Measurements from ENCODE around the gene EVPL. TPM values are rescaled to one million over a fixed set of nuclear protein-coding genes. Genes with fewer than 3 reads are reported as not detected.

Gene EVPL
- not detected for total RNA-seq (2013)
- polyA plus RNA-seq (not detected), polyA minus RNA-seq (under 0.01 TPM in 1 of 2 replicates, not detected in the other), total RNA-seq (0 to 0.81 (median 0.12) reads per million in 11 experiments)

- Histone ChIP-seq H3K4me2 (replicated peaks; ENCODE audit: extremely low read depth, low read length, poor library complexity, severe bottlenecking) (no peak within 1 kb of the TSS), H2AFZ (ENCODE audit: insufficient read depth, low read depth, low read length, poor library complexity, severe bottlenecking) (no peak within 1 kb of the TSS), H3K9ac (ENCODE audit: insufficient read depth, low read length, poor library complexity, severe bottlenecking) (no peak within 1 kb of the TSS), H3K4me1 (ENCODE audit: control insufficient read depth in 1 of 2, insufficient read depth in 2 of 2, low read length in 2 of 2) (peaks cover 7 to 10% of the 10 kb centered on the region in 2 donors), H3K27ac (ENCODE audit: low read depth in 1 of 2, low read length in 2 of 2) (no peak within 1 kb of the TSS), H4K20me1 (ENCODE audit: insufficient read depth, low read length) (no peaks in the 10 kb centered on the region), H3K36me3 (replicated peaks in 1 of 2; ENCODE audit: control insufficient read depth in 1 of 2, insufficient read depth in 2 of 2, low read length in 2 of 2) (no peaks in the 10 kb centered on the region), H3K27me3 (ENCODE audit: control insufficient read depth in 2 of 2, insufficient read depth in 2 of 2, low read length in 2 of 2) (peaks cover 0 to 2% of the 10 kb centered on the region in 2 donors), H3K9me3 (replicated peaks in 1 of 2; ENCODE audit: control insufficient read depth in 1 of 2, insufficient read depth in 1 of 2, low read length in 2 of 2) (no peaks in the 10 kb centered on the region), H3K4me3 (replicated peaks in 1 of 3; ENCODE audit: low read depth in 2 of 3, low read length in 3 of 3) (no peak within 1 kb of the TSS), H3K79me2 (ENCODE audit: insufficient read depth, low read length) (no peaks in the 10 kb centered on the region)
- peaks cover 20% of the 10 kb centered on the region for H3K4me1 Mint-ChIP-seq
- DNase-seq: no peak
- H3K36me3 Mint-ChIP-seq: no peaks in the 10 kb centered on the region
- WGBS (ENCODE audit: insufficient coverage): 95% methylated on average over 11 of the region's 24 CpGs
- no peak within 1 kb of the TSS for H3K4me3 Mint-ChIP-seq
- no peak within 1 kb of the TSS for H3K27ac Mint-ChIP-seq
- intact Hi-C loops (cut with micrococcal nuclease): no loop called here
- H3K9me3 Mint-ChIP-seq: peaks cover 0 to 6% (median 0%) of the 10 kb centered on the region in 7 donors
- H3K27me3 Mint-ChIP-seq (ENCODE audit: low read depth in 3 of 3): peaks cover 10 to 23% (median 14%) of the 10 kb centered on the region in 3 donors
- no peak for TF ChIP-seq CTCF (IDR thresholded peaks at IDR 0.05)
These were observed at the start of gene EVPL for GRCh38 chr17:76027159-76027839. Gene EVPL, minus strand, starts transcription at chr17:76027306. Its CDS starts 108 bp downstream, at chr17:76027198.

- Histone ChIP-seq H3K9me3 (replicated peaks in 1 of 2; ENCODE audit: control insufficient read depth in 1 of 2, insufficient read depth in 1 of 2, low read length in 2 of 2) (peaks cover 0 to 25% of the 10 kb centered on the region in 2 donors), H3K36me3 (replicated peaks in 1 of 2; ENCODE audit: control insufficient read depth in 1 of 2, insufficient read depth in 2 of 2, low read length in 2 of 2) (no peaks in the 10 kb centered on the region), H3K9ac (ENCODE audit: insufficient read depth, low read length, poor library complexity, severe bottlenecking) (no peak overlapping the region), H3K27me3 (ENCODE audit: control insufficient read depth in 2 of 2, insufficient read depth in 2 of 2, low read length in 2 of 2) (peaks cover 37 to 76% of the 10 kb centered on the region in 2 donors), H4K20me1 (ENCODE audit: insufficient read depth, low read length) (no peaks in the 10 kb centered on the region), H3K27ac (ENCODE audit: low read depth in 1 of 2, low read length in 2 of 2) (no peak overlapping the region), H3K79me2 (ENCODE audit: insufficient read depth, low read length) (peaks cover 17% of the 10 kb centered on the region), H2AFZ (ENCODE audit: insufficient read depth, low read depth, low read length, poor library complexity, severe bottlenecking) (no peak overlapping the region), H3K4me1 (ENCODE audit: control insufficient read depth in 1 of 2, insufficient read depth in 2 of 2, low read length in 2 of 2) (peaks cover 54 to 67% of the 10 kb centered on the region in 2 donors), H3K4me2 (replicated peaks; ENCODE audit: extremely low read depth, low read length, poor library complexity, severe bottlenecking) (peak overlapping the region; percentile 47), H3K4me3 (replicated peaks in 1 of 3; ENCODE audit: low read depth in 2 of 3, low read length in 3 of 3) (peak overlapping the region in 1 of 3 experiments; percentile 49)
- peaks cover 72 to 79% (median 72%) of the 10 kb centered on the region in 3 donors for H3K27me3 Mint-ChIP-seq (ENCODE audit: low read depth in 3 of 3)
- 5% methylated on average over 41 of the region's 41 CpGs for WGBS (ENCODE audit: insufficient coverage)
- peaks cover 3 to 33% (median 19%) of the 10 kb centered on the region in 7 donors for H3K9me3 Mint-ChIP-seq
- peak overlapping the region in 1 of 2 donors; percentile 96 for H3K4me3 Mint-ChIP-seq
- DNase-seq: no peak
- intact Hi-C loops (cut with micrococcal nuclease): no loop called here
- peaks cover 11 to 14% of the 10 kb centered on the region in 2 donors for H3K36me3 Mint-ChIP-seq
- no peak overlapping the region for H3K27ac Mint-ChIP-seq
- peaks cover 50% of the 10 kb centered on the region for H3K4me1 Mint-ChIP-seq
- TF ChIP-seq CTCF (IDR thresholded peaks at IDR 0.05): no peak
These were observed 49.1 kb upstream of the EVPL start for GRCh38 chr17:76076146-76076764.

Measured in CD14-positive monocyte (primary cell).